HUDEP-2 (cell line): ENCODE results near the gene TMEM47.

Experiments
- DNase-seq, 76 experiments: peaks; one replicate each; lab custom pipeline; 2025; ENCODE audit not compliant: unreplicated experiment in 76 of 76; lab: John Stamatoyannopoulos, UW

TMEM47 gene

DNA sequence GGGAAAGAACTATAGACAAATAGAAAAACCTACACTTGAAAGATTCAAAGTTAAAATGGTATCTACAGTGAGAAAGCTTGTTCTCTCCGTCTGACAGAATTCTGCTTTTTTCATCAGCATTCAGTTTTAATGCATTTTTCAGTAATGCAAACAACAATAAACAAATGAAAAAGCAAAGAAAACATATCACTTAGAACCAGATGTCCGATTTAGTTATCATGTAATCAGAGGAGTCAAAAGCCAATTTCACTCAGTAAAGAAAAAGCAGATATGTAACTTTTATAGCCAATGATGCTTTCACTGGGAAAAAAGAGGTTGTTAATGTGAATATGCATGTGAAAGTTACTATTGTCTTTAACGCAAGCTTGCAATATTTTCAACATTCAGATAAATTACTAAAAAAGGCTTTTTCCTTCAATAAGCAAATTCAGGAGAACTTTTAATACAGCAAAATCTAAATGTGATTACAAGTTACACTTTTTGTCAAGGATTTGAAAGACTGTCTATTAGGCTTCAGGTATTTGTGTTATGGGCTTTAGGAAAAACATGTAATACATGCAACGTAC is 70.7 kb downstream of the TMEM47 start:
- no peak for DNase-seq

DNA sequence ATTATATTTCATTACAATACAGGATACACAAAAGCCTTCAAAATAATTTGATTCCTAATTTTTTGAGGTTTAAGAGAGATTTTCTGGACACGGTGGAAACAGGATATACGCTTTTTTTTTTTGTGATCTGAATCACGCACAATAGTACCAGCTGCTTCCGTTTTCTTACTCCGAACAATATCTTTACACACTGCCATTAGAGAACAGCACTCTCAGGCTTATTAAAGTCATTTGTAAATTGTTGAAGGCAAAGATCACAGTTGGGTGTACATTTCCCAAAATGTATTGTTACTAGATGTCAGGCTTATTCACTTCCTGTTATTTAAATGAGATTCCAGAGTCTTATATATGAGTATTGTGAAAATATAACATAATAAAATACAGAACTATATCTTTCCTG is 71.5 kb downstream of the TMEM47 start:
- DNase-seq: no peak

DNA sequence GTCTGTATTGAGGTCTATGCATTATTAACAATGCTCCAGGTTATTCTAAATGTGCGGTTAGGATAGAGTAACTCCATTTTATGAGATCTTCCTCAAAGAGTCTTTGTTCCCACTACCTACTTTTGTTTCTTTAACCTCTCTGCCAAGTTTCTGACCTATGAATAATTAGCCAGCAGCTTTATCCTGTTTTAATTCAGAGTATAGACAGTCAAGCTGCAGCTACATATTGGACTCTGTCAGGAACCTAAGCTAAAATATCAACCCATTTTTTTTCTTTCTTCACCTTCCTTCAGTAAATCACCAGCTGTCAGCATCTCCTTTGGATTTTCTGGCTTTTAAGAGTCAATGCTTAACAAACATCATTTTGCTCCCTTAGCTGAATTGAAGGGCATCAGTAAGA is 72.3 kb downstream of the TMEM47 start:
- no peak for DNase-seq

DNA sequence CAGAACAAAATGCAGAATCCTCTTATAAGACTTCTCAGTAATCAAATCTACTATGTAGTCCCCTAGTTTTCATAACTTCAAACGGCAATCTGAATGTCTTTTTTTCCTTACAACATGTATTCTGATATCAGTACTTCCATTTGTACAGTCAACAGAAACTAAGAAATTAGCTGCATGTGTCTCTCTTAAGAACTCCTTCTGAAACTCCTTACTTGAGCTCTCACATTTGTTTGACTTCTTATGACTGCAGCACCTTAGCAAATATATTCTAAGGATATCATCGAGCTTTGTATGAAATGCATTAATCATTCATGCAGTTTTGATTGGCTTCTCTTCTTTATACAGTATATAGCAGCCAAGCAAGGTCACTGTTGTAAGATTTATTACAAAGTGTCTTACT is 77.0 kb downstream of the TMEM47 start:
- no peak for DNase-seq

DNA sequence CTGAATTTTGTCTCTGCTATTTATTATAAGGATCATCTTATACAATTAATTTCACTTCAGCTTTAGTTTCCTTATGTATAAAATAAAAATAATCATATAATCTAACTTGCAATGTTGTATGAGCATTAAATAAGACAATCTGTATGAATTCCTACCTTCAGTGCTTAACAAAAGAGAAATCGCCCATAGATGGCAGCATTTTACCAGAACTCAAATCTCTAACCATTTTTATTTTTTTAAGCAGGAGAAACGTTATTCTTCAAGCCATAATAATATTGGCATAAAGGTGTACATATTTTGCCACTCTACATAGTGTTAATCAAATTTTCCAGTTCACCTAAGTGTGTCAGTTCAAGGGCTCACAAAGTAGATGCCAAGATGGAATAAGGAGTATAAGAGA is 78.8 kb downstream of the TMEM47 start:
- no peak for DNase-seq
